HUES48 (cell line): ENCODE measurements around the gene F9.

Experiments used
- H3K27ac ChIP-seq: one replicate; pipeline ENCODE4 v1.7.0; 2013; ENCODE audit warnings: low read depth, low read length, inconsistent platforms
- H3K27me3 ChIP-seq: 2 replicates; pipeline ENCODE4 v1.6.1; 2013; ENCODE audit warnings: mild to moderate bottlenecking, low read length; ENCODE audit not compliant: control insufficient read depth, insufficient read depth
- H3K36me3 ChIP-seq: 2 replicates; pipeline ENCODE4 v1.6.1; 2013; ENCODE audit warnings: low read length; ENCODE audit not compliant: control insufficient read depth, insufficient read depth
- H3K4me1 ChIP-seq: 2 replicates; pipeline ENCODE4 v1.6.1; 2013; ENCODE audit warnings: mild to moderate bottlenecking, low read length; ENCODE audit not compliant: control insufficient read depth, insufficient read depth
- H3K4me3 ChIP-seq: 2 replicates; pipeline ENCODE4 v1.5.1; 2013; ENCODE audit warnings: mild to moderate bottlenecking, low read depth, low read length
- H3K9ac ChIP-seq: 2 replicates; pipeline ENCODE4 v1.6.1; 2013; ENCODE audit warnings: mild to moderate bottlenecking, low read depth, low read length, moderate library complexity
- H3K9me3 ChIP-seq: 2 replicates; pipeline ENCODE4 v1.6.1; 2013; ENCODE audit warnings: low read length; ENCODE audit not compliant: control insufficient read depth, insufficient read depth

F9 gene

GRCh38 chrX:139542652-139543051, 12.1 kb downstream of the F9 start:
- Histone ChIP-seq H3K27me3 (no peaks in the 10 kb centered on the region; the same call in 1 of the 2 replicates), H3K27ac (no peak overlapping the region), H3K4me3 (no peak overlapping the region), H3K9ac (no peak overlapping the region), H3K9me3 (no peaks in the 10 kb centered on the region), H3K36me3 (no peaks in the 10 kb centered on the region), H3K4me1 (no peaks in the 10 kb centered on the region)

- Histone ChIP-seq H3K27ac (no peak overlapping the region), H3K9me3 (no peaks in the 10 kb centered on the region), H3K36me3 (no peaks in the 10 kb centered on the region), H3K9ac (no peak overlapping the region), H3K27me3 (no peaks in the 10 kb centered on the region; the same call in 1 of the 2 replicates), H3K4me3 (no peak overlapping the region), H3K4me1 (no peaks in the 10 kb centered on the region)
Measured at GRCh38 chrX:139543920-139544319, 13.4 kb downstream of the F9 start.

GRCh38 chrX:139544591-139544990, 14.1 kb downstream of the F9 start:
- H3K27me3 ChIP-seq, result no peaks in the 10 kb centered on the region; the same call in 1 of the 2 replicates
- H3K4me1 ChIP-seq, result no peaks in the 10 kb centered on the region
- no peaks in the 10 kb centered on the region for H3K36me3 ChIP-seq
- no peak overlapping the region for H3K4me3 ChIP-seq
- no peaks in the 10 kb centered on the region for H3K9me3 ChIP-seq
- H3K27ac ChIP-seq, result no peak overlapping the region
- no peak overlapping the region for H3K9ac ChIP-seq

GRCh38 chrX:139554376-139554775, 23.8 kb downstream of the F9 start:
- Histone ChIP-seq H3K27me3 (no peaks in the 10 kb centered on the region), H3K9ac (no peak overlapping the region), H3K4me3 (no peak overlapping the region), H3K27ac (no peak overlapping the region), H3K9me3 (no peaks in the 10 kb centered on the region), H3K36me3 (no peaks in the 10 kb centered on the region), H3K4me1 (no peaks in the 10 kb centered on the region)

GRCh38 chrX:139554991-139555675, 24.6 kb downstream of the F9 start:
- H3K27me3 ChIP-seq, result no peaks in the 10 kb centered on the region
- H3K4me3 ChIP-seq, result no peak overlapping the region
- no peaks in the 10 kb centered on the region for H3K36me3 ChIP-seq
- no peak overlapping the region for H3K27ac ChIP-seq
- no peaks in the 10 kb centered on the region for H3K9me3 ChIP-seq
- no peak overlapping the region for H3K9ac ChIP-seq
- H3K4me1 ChIP-seq, result peaks cover 5% of the 10 kb centered on the region; the same call in 1 of the 2 replicates

- no peaks in the 10 kb centered on the region for H3K36me3 ChIP-seq
- H3K9ac ChIP-seq, result no peak overlapping the region
- H3K9me3 ChIP-seq, result no peaks in the 10 kb centered on the region
- H3K27me3 ChIP-seq, result no peaks in the 10 kb centered on the region
- no peak overlapping the region for H3K27ac ChIP-seq
- no peak overlapping the region for H3K4me3 ChIP-seq
- H3K4me1 ChIP-seq, result peaks cover 10% of the 10 kb centered on the region; the same call in 1 of the 2 replicates
Measured at GRCh38 chrX:139559383-139560042, 29.0 kb downstream of the F9 start.

GRCh38 chrX:139560221-139560620, 29.7 kb downstream of the F9 start:
- Histone ChIP-seq H3K9me3 (no peaks in the 10 kb centered on the region), H3K27ac (no peak overlapping the region), H3K4me3 (no peak overlapping the region), H3K27me3 (no peaks in the 10 kb centered on the region), H3K36me3 (no peaks in the 10 kb centered on the region), H3K9ac (no peak overlapping the region), H3K4me1 (peaks cover 10% of the 10 kb centered on the region; the same call in 1 of the 2 replicates)

GRCh38 chrX:139563251-139563650, 32.7 kb downstream of the F9 start:
- Histone ChIP-seq H3K9me3 (no peaks in the 10 kb centered on the region), H3K36me3 (no peaks in the 10 kb centered on the region), H3K27ac (no peak overlapping the region), H3K9ac (no peak overlapping the region), H3K27me3 (no peaks in the 10 kb centered on the region), H3K4me3 (no peak overlapping the region), H3K4me1 (peaks cover 10% of the 10 kb centered on the region; the same call in 1 of the 2 replicates)

GRCh38 chrX:139566981-139567380, 36.4 kb downstream of the F9 start:
- Histone ChIP-seq H3K9ac (no peak overlapping the region), H3K9me3 (no peaks in the 10 kb centered on the region), H3K27ac (no peak overlapping the region), H3K4me3 (no peak overlapping the region), H3K4me1 (no peaks in the 10 kb centered on the region), H3K36me3 (no peaks in the 10 kb centered on the region), H3K27me3 (no peaks in the 10 kb centered on the region)

- H3K4me1 ChIP-seq, result 0 out of 2 replicates have a peak, but pooled peaks cover 4% of the 10 kb centered on the region
- no peaks in the 10 kb centered on the region for H3K9me3 ChIP-seq
- no peaks in the 10 kb centered on the region for H3K36me3 ChIP-seq
- H3K27ac ChIP-seq, result no peak overlapping the region
- no peak overlapping the region for H3K4me3 ChIP-seq
- H3K27me3 ChIP-seq, result no peaks in the 10 kb centered on the region
- H3K9ac ChIP-seq, result no peak overlapping the region
Measured at GRCh38 chrX:139581068-139581467, 50.5 kb downstream of the F9 start.

GRCh38 chrX:139585613-139586012, 55.1 kb downstream of the F9 start:
- H3K9ac ChIP-seq, result no peak overlapping the region
- 0 out of 2 replicates have a peak, but pooled peaks cover 4% of the 10 kb centered on the region for H3K4me1 ChIP-seq
- H3K27me3 ChIP-seq, result no peaks in the 10 kb centered on the region
- H3K4me3 ChIP-seq, result no peak overlapping the region
- no peaks in the 10 kb centered on the region for H3K36me3 ChIP-seq
- H3K27ac ChIP-seq, result no peak overlapping the region
- H3K9me3 ChIP-seq, result no peaks in the 10 kb centered on the region
